ENCODE measurements around the gene TTC23. TPM values are rescaled to one million over a fixed set of nuclear protein-coding genes. Genes with fewer than 3 reads are reported as not detected.

TTC23 gene
- total RNA-seq, 1 donor from 2014 or later, result 2.7 TPM

- no peaks in the 10 kb centered on the region for H3K9me3 Mint-ChIP-seq
- intact Hi-C loops (cut with micrococcal nuclease), result no loop called here
- DNase-seq (no peak), ATAC-seq (ENCODE audit: low read depth) (no peak)
- H3K36me3 Mint-ChIP-seq (ENCODE audit: low read depth), result no peaks in the 10 kb centered on the region
- TF ChIP-seq, protein P1, sequence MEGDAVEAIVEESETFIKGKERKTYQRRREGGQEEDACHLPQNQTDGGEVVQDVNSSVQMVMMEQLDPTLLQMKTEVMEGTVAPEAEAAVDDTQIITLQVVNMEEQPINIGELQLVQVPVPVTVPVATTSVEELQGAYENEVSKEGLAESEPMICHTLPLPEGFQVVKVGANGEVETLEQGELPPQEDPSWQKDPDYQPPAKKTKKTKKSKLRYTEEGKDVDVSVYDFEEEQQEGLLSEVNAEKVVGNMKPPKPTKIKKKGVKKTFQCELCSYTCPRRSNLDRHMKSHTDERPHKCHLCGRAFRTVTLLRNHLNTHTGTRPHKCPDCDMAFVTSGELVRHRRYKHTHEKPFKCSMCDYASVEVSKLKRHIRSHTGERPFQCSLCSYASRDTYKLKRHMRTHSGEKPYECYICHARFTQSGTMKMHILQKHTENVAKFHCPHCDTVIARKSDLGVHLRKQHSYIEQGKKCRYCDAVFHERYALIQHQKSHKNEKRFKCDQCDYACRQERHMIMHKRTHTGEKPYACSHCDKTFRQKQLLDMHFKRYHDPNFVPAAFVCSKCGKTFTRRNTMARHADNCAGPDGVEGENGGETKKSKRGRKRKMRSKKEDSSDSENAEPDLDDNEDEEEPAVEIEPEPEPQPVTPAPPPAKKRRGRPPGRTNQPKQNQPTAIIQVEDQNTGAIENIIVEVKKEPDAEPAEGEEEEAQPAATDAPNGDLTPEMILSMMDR (IDR thresholded peaks at IDR 0.05), result no peak
- no peak overlapping the region for H3K27ac Mint-ChIP-seq
- ChIA-PET POLR2A (no interaction called here), CTCF (no interaction called here)
- no peaks in the 10 kb centered on the region for H3K4me1 Mint-ChIP-seq
- H3K4me3 Mint-ChIP-seq, result no peak overlapping the region
- H3K27me3 Mint-ChIP-seq, result no peaks in the 10 kb centered on the region
Measured at GRCh38 chr15:99145005-99145404, 104.4 kb downstream of the TTC23 start.

GRCh38 chr15:99143655-99144610 is 105.4 kb downstream of the TTC23 start:
- TF ChIP-seq, protein P1 (IDR thresholded peaks at IDR 0.05), result no peak
- intact Hi-C loops (cut with micrococcal nuclease), result no loop called here
- CTCF ChIA-PET, result no interaction called here
- DNase-seq (no peak), ATAC-seq (ENCODE audit: low read depth) (no peak)
- Mint-ChIP-seq H3K9me3 (no peaks in the 10 kb centered on the region), H3K4me1 (no peaks in the 10 kb centered on the region), H3K4me3 (no peak overlapping the region), H3K27me3 (no peaks in the 10 kb centered on the region), H3K27ac (no peak overlapping the region), H3K36me3 (ENCODE audit: low read depth) (no peaks in the 10 kb centered on the region)
- POLR2A ChIA-PET, result no interaction called here

DNA sequence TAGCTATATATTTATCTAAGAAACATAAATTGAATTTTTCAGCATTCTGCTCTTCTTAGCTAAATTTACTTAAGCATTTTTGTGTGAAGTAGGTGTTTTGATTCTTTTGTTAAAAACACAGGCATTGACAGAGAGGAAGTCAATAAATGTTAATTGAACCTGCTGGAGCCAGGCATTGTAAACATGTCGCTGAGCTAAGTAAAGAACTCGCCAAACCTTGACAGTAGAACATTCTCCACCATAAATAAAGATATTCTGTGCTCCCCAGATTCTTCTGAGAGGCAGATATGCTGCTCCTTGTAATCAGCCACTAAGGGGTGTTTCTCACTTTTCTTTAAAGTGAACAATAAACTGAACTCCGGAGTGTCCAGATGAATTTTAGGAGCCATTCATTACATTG is 106.1 kb downstream of the TTC23 start:
- H3K36me3 Mint-ChIP-seq (ENCODE audit: low read depth), result no peaks in the 10 kb centered on the region
- TF ChIP-seq, protein P1 (IDR thresholded peaks at IDR 0.05), result no peak
- ChIA-PET CTCF (no interaction called here), POLR2A (no interaction called here)
- H3K9me3 Mint-ChIP-seq, result no peaks in the 10 kb centered on the region
- intact Hi-C loops (cut with micrococcal nuclease), result no loop called here
- no peaks in the 10 kb centered on the region for H3K4me1 Mint-ChIP-seq
- DNase-seq, result no peak
- no peak overlapping the region for H3K4me3 Mint-ChIP-seq
- no peak for ATAC-seq (ENCODE audit: low read depth)
- H3K27ac Mint-ChIP-seq, result no peak overlapping the region
- no peaks in the 10 kb centered on the region for H3K27me3 Mint-ChIP-seq

- ChIA-PET CTCF (no interaction called here), POLR2A (no interaction called here)
- no peaks in the 10 kb centered on the region for H3K27me3 Mint-ChIP-seq
- no peaks in the 10 kb centered on the region for H3K9me3 Mint-ChIP-seq
- no peak overlapping the region for H3K4me3 Mint-ChIP-seq
- intact Hi-C loops (cut with micrococcal nuclease), result no loop called here
- ATAC-seq (ENCODE audit: low read depth) (no peak), DNase-seq (no peak)
- H3K27ac Mint-ChIP-seq, result no peak overlapping the region
- H3K4me1 Mint-ChIP-seq, result no peaks in the 10 kb centered on the region
- no peaks in the 10 kb centered on the region for H3K36me3 Mint-ChIP-seq (ENCODE audit: low read depth)
- TF ChIP-seq, protein P1 (IDR thresholded peaks at IDR 0.05), result no peak
Measured at GRCh38 chr15:99142562-99142961, 106.8 kb downstream of the TTC23 start.

DNA sequence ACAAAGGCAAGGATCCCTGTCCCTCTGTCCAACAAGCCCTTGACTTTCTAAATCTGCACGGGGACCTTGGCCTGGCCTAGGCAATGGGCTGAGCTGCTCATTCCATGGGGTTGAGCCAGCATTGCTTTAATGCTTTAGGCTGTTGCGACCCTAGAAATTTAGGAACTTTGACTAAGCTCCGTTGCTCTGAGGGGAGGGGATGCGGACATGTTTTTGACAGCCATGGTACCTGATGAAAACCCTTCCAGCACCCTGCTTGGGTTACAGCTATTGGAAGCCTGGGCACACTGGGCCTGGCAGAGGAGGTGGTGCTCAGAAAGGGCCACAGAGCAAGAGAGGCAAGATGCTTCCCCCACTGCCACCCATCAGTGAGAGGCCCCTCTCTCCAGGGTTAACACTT is 107.4 kb downstream of the TTC23 start:
- ATAC-seq (ENCODE audit: low read depth), result no peak
- ChIA-PET CTCF (no interaction called here), POLR2A (no interaction called here)
- TF ChIP-seq, protein P1 (IDR thresholded peaks at IDR 0.05), result no peak
- Mint-ChIP-seq H3K4me1 (no peaks in the 10 kb centered on the region), H3K4me3 (no peak overlapping the region), H3K27me3 (no peaks in the 10 kb centered on the region), H3K36me3 (ENCODE audit: low read depth) (no peaks in the 10 kb centered on the region), H3K9me3 (no peaks in the 10 kb centered on the region), H3K27ac (no peak overlapping the region)
- no peak for DNase-seq
- intact Hi-C loops (cut with micrococcal nuclease), result no loop called here
